CD1c-positive myeloid dendritic cell (primary cell): ENCODE results near the gene C6orf62.
A peak's percentile ranks its signal among the peaks of the same experiment; 100 is the strongest.
"Not testable (repeated sequence)": the region's sequence is repeated elsewhere in the genome, so short reads cannot be mapped to it uniquely, and the experiment has no call there.

Source experiments
- DNase-seq: peaks from one replicate; pipeline ENCODE4 v3.0.0-alpha.2; 2016; ENCODE audit errors: extremely low spot score

Gene C6orf62

GRCh38 chr6:24668066-24668996 is 50.6 kb downstream of the C6orf62 start:
- DNase-seq = peak; percentile 20

- peak; percentile 46 for DNase-seq
Measured at GRCh38 chr6:24667378-24667803, 51.6 kb downstream of the C6orf62 start.

DNA sequence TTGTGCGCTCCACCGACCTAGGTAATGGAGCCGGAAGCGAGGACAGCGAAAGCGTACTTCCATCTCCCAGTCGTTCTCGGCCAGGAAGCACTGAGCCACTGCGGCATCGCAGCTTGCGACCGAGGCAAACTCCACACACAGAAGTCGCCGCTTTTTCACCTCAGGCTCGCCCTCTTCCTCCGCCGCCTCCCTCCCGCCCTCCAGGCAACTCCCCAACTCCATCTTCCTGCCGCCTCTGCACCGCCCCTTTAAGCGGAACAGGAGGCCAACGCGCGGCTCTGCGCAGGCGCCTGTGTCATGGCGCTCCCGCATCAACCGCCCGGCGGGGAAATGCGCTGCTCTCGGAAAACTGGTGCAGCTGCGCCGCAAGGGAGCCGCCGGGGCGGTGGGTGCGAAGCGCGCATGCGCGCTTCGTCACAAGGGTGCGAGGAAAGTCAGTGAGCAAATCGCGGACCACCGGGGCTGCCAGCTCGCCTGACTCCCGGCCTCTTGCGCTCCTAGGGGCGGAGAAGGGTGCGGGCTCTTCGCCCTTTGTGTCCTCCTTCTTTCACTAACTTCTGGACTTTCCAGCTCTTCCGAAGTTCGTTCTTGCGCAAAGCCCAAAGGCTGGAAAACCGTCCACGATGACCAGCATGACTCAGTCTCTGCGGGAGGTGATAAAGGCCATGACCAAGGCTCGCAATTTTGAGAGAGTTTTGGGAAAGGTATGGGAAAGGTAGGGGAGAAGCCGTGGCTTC is 52.1 kb downstream of the C6orf62 start, which contains the start of the genes ACOT13 and TDP2:
Gene ACOT13, plus strand, starts transcription at position 437 of the 737 bp plus-strand sequence. Its CDS starts 187 bp downstream, at position 624.
Gene TDP2, minus strand, starts transcription at position 259 of the 737 bp plus-strand sequence. Its CDS starts 37 bp downstream, at position 222.
- DNase-seq = peak; percentile 99

DNA sequence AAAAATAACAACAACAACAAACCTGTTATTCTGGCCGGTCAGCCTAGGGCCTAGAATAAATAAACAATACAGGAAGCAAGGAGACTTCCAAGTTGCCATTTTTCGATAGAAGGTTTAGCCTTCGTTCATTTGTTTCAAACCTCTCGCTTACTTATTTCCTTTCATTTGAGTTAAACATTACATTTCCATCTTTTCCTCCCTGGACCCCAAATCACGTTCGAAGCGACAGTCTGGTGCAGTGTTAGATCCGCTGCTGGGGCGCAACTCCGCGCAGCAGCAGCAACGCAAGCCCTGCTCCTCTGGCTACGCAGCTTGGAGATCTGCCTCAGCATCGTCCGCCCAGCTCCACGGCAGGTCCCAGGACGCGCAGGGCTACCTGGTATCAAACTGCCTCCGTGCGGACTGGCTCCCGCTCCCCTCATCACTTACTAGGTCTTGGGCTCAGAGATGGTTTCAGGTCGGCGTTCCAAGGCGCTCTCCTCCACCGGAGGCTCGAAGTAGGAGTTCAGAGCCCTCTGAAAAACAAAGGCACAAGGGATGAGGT is 52.8 kb downstream of the C6orf62 start:
- DNase-seq = no peak

DNA sequence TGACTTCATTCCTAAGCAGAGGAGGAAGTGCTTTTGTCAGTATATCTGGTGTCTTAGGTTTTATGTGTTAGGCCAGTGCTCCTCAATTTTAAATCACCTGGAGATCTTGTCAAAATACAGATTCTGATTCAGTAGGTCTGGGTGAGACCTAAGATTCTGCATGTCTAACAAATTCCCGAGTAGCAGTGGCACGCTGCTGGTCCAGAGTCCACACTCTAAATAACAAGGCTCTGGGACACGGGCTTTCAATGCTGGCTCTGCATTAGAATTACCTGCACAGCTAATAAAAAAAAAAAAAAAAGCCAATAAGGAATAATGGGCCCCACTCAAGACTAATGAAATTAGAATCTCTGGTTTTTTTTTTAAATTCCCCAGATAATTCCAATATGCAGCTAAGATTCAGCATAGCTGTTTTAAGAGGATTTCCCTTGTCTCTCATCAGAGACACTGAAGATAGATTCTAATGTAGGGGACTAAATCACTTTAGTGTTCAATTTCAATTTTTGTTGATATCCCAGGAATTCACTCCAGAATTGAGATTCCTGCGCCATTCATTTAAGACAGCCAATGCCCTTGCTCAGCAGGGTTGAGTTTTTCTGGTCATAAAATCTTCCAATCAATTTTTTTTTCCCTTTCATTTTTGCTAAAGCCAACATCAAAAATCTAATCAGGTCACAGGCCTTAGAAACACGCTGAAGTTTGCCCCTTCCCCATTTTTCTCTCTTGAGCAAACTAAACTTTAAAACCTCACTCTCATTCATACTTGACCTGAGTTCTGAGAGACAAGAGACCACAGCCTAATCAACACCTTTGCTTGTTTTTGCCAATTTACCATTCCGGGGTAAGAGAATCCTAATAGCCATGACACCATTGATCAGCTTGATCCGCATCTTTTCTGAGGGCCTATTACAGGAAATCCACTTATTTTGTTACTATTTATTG is 54.6 kb downstream of the C6orf62 start:
- DNase-seq = peak; percentile 14

GRCh38 chr6:24663189-24663588 is 55.8 kb downstream of the C6orf62 start:
- DNase-seq = no peak

DNA sequence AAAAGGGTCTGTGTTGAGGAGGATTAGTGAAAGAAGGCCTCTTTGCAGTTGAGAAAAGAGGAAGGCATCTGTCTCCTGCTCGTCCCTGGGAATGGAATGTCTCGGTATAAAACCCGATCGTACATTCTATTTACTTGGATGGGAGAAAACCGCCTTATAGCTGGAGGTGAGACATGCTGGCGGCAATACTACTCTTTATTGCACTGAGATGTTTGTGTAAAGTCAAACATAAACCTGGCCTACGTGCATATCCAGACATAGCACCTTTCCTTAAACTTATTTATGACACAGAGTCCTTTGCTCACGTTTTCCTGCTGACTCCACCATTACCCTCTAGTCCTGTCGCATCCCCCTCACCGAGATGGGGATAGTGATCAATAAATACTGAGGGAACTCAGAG is 56.7 kb downstream of the C6orf62 start:
- DNase-seq = no peak

DNA sequence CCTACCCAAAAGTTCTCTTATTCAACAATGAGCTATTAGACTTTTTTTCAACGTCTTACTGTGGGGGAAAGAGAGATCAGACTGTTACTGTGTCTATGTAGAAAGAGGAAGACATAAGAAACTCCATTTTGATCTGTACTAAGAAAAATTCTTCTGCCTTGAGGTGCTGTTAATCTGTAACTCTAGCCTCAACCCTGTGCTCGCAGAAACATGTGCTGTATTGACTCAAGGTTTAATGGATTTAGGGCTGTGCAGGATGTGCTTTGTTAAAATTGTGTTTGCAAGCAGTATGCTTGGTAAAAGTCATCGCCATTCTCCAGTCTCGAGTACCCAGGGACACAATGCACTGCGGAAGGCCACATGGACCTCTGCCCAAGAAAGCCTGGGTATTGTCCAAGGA is 57.2 kb downstream of the C6orf62 start:
- DNase-seq = not testable (repeated sequence)

DNA sequence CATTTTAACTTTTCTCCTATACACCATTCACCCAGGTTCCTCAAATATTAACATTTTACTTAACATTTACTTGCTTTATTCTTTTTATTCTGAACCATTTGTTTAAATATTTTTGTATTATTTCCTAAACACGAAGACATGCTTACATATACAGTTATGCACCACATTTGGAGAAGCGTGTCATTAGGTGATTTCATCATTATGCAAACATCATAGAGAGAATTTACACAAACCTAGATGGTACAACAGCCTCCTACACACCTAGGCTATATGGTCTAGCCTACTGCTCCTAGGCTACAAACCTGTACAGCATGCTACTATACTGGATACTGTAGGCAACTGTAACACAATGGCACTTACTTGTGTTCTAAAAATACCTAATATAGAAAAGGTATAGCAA is 58.8 kb downstream of the C6orf62 start:
- DNase-seq = peak; percentile 56

DNA sequence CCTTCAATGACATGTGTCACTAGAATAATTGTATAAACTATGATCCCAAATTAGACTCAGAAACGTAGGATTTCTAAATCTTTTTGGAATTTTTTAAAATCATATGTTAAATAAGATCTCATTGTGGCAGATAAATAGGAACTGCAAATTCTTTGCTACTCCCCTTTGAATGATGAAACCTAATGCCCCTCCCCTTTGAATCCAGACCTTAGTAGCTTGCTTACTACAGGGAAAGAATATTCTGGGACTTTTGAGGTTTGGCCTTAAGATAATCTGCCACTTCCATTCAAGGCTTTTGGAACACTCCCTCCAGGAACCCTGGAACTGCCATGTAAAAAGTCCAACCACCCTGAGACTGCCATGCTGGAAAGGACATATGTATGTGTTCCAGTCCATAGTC is 59.4 kb downstream of the C6orf62 start:
- peak; percentile 49 for DNase-seq

GRCh38 chr6:24658573-24659560 is 60.1 kb downstream of the C6orf62 start:
- DNase-seq = peak; percentile 84

GRCh38 chr6:24655215-24655614 is 63.7 kb downstream of the C6orf62 start:
- DNase-seq = no peak
